ENCODE measurements around the gene GPHA2. TPM values are rescaled to one million over a fixed set of nuclear protein-coding genes. Genes with fewer than 3 reads are reported as not detected.

Gene GPHA2
- polyA plus RNA-seq, 1 of the 3 experiments (the other 2 are of a cell fraction) = not detected

GRCh38 chr11:64959498-64959897 lies 23.8 kb upstream of the GPHA2 start:
- Histone ChIP-seq H2AFZ (ENCODE audit: low read depth) (peak overlapping the region; percentile 40; the same call in 1 of the 2 replicates), H3K9ac (no peak overlapping the region), H3K9me3 (no peaks in the 10 kb centered on the region), H3K4me2 (no peak overlapping the region), H3K27ac (ENCODE audit: low read depth in 2 of 2, low read length in 1 of 2) (no peak overlapping the region), H3K4me1 (ENCODE audit: control insufficient read depth in 1 of 2, insufficient read depth in 2 of 2, low read depth in 1 of 2, low read length in 1 of 2) (peaks cover 0 to 3% of the 10 kb centered on the region in 2 experiments; a peak in 1 of 4 replicates), H3K27me3 (ENCODE audit: insufficient read depth) (no peaks in the 10 kb centered on the region), H3K4me3 (ENCODE audit: low read depth in 2 of 2, low read length in 1 of 2) (no peak overlapping the region), H3K36me3 (replicated peaks in 1 of 2; ENCODE audit: control insufficient read depth in 1 of 2, insufficient read depth in 2 of 2, low read length in 1 of 2) (no peaks in the 10 kb centered on the region), H3F3A (replicated peaks; ENCODE audit: insufficient read depth) (no peaks in the 10 kb centered on the region), H3K79me2 (ENCODE audit: insufficient read depth) (no peaks in the 10 kb centered on the region), H3K9me2 (no peaks in the 10 kb centered on the region), H4K20me1 (ENCODE audit: insufficient read depth) (no peaks in the 10 kb centered on the region)
- DNase-seq = no peak
- 50% methylated on average over 3 of the region's 3 CpGs for WGBS (ENCODE audit: low lambda C conversion rate)
- ChIA-PET CTCF (no interaction called here), POLR2A (no interaction called here)
- TF ChIP-seq YY1 (IDR thresholded peaks at IDR 0.05; ENCODE audit: low read depth) (no peak), RAD21 (IDR thresholded peaks at IDR 0.05; ENCODE audit: low read length) (no peak), PBX3 (IDR thresholded peaks at IDR 0.05) (no peak), SMC3 (IDR thresholded peaks at IDR 0.05; ENCODE audit: low read depth, low read length) (no peak), MXI1 (IDR thresholded peaks at IDR 0.05; ENCODE audit: low read depth, low read length) (no peak), EZH2phosphoT487 (IDR thresholded peaks at IDR 0.05; ENCODE audit: borderline replicate concordance, low read depth) (no peak), ELF1 (IDR thresholded peaks at IDR 0.05) (no peak), FOXJ3 (CRISPR knock-in tag; IDR thresholded peaks at IDR 0.05) (no peak), CTCF (IDR thresholded peaks at IDR 0.05) (no peak), TCF12 (IDR thresholded peaks at IDR 0.05) (no peak), JUND (IDR thresholded peaks at IDR 0.05) (no peak), SIN3A (IDR thresholded peaks at IDR 0.05; ENCODE audit: borderline replicate concordance, low read depth, low read length) (no peak)
- TF ChIP-seq, protein P1, sequence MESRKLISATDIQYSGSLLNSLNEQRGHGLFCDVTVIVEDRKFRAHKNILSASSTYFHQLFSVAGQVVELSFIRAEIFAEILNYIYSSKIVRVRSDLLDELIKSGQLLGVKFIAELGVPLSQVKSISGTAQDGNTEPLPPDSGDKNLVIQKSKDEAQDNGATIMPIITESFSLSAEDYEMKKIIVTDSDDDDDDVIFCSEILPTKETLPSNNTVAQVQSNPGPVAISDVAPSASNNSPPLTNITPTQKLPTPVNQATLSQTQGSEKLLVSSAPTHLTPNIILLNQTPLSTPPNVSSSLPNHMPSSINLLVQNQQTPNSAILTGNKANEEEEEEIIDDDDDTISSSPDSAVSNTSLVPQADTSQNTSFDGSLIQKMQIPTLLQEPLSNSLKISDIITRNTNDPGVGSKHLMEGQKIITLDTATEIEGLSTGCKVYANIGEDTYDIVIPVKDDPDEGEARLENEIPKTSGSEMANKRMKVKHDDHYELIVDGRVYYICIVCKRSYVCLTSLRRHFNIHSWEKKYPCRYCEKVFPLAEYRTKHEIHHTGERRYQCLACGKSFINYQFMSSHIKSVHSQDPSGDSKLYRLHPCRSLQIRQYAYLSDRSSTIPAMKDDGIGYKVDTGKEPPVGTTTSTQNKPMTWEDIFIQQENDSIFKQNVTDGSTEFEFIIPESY (IDR thresholded peaks at IDR 0.05; ENCODE audit: borderline replicate concordance, low read depth) = no peak

- Histone ChIP-seq H3K9me2 (no peaks in the 10 kb centered on the region), H3K27me3 (ENCODE audit: insufficient read depth) (peaks cover 7% of the 10 kb centered on the region), H3F3A (replicated peaks; ENCODE audit: insufficient read depth) (no peaks in the 10 kb centered on the region), H3K27ac (ENCODE audit: low read depth in 2 of 2, low read length in 1 of 2) (no peak overlapping the region), H3K9me3 (no peaks in the 10 kb centered on the region), H3K4me1 (ENCODE audit: control insufficient read depth in 1 of 2, insufficient read depth in 2 of 2, low read depth in 1 of 2, low read length in 1 of 2) (no peaks in the 10 kb centered on the region), H3K9ac (no peak overlapping the region), H2AFZ (ENCODE audit: low read depth) (no peak overlapping the region), H3K79me2 (ENCODE audit: insufficient read depth) (no peaks in the 10 kb centered on the region), H3K4me2 (no peak overlapping the region), H4K20me1 (ENCODE audit: insufficient read depth) (no peaks in the 10 kb centered on the region), H3K36me3 (replicated peaks in 1 of 2; ENCODE audit: control insufficient read depth in 1 of 2, insufficient read depth in 2 of 2, low read length in 1 of 2) (no peaks in the 10 kb centered on the region), H3K4me3 (ENCODE audit: low read depth in 2 of 2, low read length in 1 of 2) (no peak overlapping the region)
- DNase-seq = no peak
- CTCF ChIA-PET = interaction anchor here (0.6 kb wide), 1 partner anchor 145 kb away, joined by 3 read pairs; no protein-coding TSS in a partner anchor
- POLR2A ChIA-PET = no interaction called here
- WGBS (ENCODE audit: low lambda C conversion rate) = 15% methylated on average over 5 of the region's 5 CpGs
- TF ChIP-seq YY1 (IDR thresholded peaks at IDR 0.05; ENCODE audit: low read depth) (no peak), USF1 (IDR thresholded peaks at IDR 0.05; ENCODE audit: borderline replicate concordance, low read depth) (no peak), NFIC (IDR thresholded peaks at IDR 0.05; ENCODE audit: borderline replicate concordance) (no peak), RCOR1 (IDR thresholded peaks at IDR 0.05; ENCODE audit: low read length) (no peak)
- TF ChIP-seq, protein P1 (IDR thresholded peaks at IDR 0.05; ENCODE audit: borderline replicate concordance, low read depth) = no peak
These were observed 18.5 kb upstream of the GPHA2 start for GRCh38 chr11:64954201-64954600.
